ENCODE data around the gene NDUFAF3.
A peak's percentile ranks its signal among the peaks of the same experiment; 100 is the strongest.

The NDUFAF3 gene

DNA sequence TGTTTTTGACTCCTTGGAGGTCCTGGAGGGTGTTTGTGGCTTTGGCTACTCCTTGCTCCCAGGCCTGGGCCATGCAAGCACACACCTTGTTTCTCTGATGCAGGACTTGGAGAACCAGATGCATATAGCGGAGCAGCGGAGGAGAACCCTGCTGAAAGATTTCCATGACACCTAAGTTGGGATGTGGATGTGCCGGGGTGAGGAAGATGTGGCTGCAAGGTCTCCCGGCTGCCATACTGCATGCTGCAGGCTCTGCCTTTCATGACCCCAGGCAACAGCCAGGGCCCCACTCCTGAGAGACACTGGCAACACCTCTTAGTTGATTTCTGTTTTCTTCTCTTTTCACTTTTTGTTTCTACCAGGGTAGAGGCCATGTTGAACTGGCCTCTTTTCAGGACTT lies 38.8 kb upstream of the NDUFAF3 start:
- TF ChIP-seq POLR2AphosphoS5 (IDR thresholded peaks at IDR 0.05; ENCODE audit: low read depth): no peak
- DNase-seq (ENCODE audit: low read depth in 1 of 2, low spot score in 1 of 2): no peak
- H3K4me3 ChIP-seq (replicated peaks; ENCODE audit: insufficient read depth, low read length): no peak overlapping the region
- no peak overlapping the region for H3K27ac ChIP-seq (replicated peaks)
- H3K27me3 ChIP-seq (ENCODE audit: insufficient read depth, poor library complexity, severe bottlenecking): no peaks in the 10 kb centered on the region

DNA sequence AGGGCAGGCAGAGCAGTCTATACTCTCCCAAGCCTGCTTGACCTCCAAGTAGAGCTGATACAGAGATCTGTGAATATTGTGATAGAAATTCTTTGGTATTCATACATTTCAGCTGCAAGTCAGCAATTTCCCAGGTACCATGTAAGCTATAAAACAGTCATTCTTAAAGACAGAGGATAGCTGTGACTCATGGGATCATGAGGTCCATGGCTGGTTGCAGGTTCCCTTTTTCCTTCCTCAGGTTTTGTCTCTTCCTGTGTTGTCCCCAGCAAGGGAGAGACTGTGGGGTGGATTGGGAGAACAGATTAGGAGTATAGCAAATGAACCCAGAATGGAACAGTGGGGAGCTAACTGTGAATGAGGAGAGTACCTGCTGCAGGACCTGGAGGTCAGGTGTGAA lies 37.3 kb upstream of the NDUFAF3 start:
- Histone ChIP-seq H3K4me3 (replicated peaks; ENCODE audit: insufficient read depth, low read length) (no peak overlapping the region), H3K27me3 (ENCODE audit: insufficient read depth, poor library complexity, severe bottlenecking) (no peaks in the 10 kb centered on the region), H3K27ac (replicated peaks) (no peak overlapping the region)
- DNase-seq (ENCODE audit: low read depth in 1 of 2, low spot score in 1 of 2): no peak
- TF ChIP-seq, protein P1, sequence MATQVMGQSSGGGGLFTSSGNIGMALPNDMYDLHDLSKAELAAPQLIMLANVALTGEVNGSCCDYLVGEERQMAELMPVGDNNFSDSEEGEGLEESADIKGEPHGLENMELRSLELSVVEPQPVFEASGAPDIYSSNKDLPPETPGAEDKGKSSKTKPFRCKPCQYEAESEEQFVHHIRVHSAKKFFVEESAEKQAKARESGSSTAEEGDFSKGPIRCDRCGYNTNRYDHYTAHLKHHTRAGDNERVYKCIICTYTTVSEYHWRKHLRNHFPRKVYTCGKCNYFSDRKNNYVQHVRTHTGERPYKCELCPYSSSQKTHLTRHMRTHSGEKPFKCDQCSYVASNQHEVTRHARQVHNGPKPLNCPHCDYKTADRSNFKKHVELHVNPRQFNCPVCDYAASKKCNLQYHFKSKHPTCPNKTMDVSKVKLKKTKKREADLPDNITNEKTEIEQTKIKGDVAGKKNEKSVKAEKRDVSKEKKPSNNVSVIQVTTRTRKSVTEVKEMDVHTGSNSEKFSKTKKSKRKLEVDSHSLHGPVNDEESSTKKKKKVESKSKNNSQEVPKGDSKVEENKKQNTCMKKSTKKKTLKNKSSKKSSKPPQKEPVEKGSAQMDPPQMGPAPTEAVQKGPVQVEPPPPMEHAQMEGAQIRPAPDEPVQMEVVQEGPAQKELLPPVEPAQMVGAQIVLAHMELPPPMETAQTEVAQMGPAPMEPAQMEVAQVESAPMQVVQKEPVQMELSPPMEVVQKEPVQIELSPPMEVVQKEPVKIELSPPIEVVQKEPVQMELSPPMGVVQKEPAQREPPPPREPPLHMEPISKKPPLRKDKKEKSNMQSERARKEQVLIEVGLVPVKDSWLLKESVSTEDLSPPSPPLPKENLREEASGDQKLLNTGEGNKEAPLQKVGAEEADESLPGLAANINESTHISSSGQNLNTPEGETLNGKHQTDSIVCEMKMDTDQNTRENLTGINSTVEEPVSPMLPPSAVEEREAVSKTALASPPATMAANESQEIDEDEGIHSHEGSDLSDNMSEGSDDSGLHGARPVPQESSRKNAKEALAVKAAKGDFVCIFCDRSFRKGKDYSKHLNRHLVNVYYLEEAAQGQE (IDR thresholded peaks at IDR 0.05; ENCODE audit: insufficient replicate concordance, low read depth): no peak
- no peak for TF ChIP-seq POLR2AphosphoS5 (IDR thresholded peaks at IDR 0.05; ENCODE audit: low read depth)
- TF ChIP-seq, protein P2, sequence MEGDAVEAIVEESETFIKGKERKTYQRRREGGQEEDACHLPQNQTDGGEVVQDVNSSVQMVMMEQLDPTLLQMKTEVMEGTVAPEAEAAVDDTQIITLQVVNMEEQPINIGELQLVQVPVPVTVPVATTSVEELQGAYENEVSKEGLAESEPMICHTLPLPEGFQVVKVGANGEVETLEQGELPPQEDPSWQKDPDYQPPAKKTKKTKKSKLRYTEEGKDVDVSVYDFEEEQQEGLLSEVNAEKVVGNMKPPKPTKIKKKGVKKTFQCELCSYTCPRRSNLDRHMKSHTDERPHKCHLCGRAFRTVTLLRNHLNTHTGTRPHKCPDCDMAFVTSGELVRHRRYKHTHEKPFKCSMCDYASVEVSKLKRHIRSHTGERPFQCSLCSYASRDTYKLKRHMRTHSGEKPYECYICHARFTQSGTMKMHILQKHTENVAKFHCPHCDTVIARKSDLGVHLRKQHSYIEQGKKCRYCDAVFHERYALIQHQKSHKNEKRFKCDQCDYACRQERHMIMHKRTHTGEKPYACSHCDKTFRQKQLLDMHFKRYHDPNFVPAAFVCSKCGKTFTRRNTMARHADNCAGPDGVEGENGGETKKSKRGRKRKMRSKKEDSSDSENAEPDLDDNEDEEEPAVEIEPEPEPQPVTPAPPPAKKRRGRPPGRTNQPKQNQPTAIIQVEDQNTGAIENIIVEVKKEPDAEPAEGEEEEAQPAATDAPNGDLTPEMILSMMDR (IDR thresholded peaks at IDR 0.05; ENCODE audit: insufficient read depth, low read length): no peak
- TF ChIP-seq SPI1 (IDR thresholded peaks at IDR 0.05; ENCODE audit: borderline replicate concordance, low read depth): no peak
- no peak for TF ChIP-seq GABPA (IDR thresholded peaks at IDR 0.05; ENCODE audit: low read depth)

DNA sequence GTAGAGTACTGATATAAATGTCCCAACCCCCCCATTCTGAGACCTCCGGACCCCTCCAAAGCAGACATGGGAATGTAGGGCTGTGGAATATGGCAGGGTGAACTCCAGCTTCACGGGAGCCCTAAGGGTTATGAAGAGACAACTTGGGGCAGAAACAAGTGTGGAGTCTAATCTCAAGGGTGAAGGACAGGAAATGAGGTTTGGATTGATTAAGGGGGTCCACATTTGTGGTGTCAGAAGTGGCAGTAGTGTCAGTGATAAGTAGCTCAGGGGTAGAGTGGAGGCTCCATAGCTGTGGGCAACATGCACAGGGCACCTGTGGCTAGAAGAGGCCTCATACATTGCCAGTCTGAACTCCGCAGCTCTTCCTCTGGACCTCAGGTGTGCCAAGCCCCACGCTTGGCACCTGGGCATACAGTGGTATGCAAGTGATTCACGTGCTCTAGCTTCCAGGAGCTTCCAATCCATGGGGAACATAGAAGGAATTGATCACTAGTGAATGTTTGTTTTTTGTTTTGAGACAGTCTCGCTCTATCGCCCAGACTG lies 36.0 kb upstream of the NDUFAF3 start:
- no peak overlapping the region for H3K27ac ChIP-seq (replicated peaks)
- no peak overlapping the region for H3K4me3 ChIP-seq (replicated peaks; ENCODE audit: insufficient read depth, low read length)
- no peaks in the 10 kb centered on the region for H3K27me3 ChIP-seq (ENCODE audit: insufficient read depth, poor library complexity, severe bottlenecking)
- no peak for DNase-seq (ENCODE audit: low read depth in 1 of 2, low spot score in 1 of 2)
- TF ChIP-seq SPI1 (IDR thresholded peaks at IDR 0.05; ENCODE audit: borderline replicate concordance, low read depth) (no peak), POLR2AphosphoS5 (IDR thresholded peaks at IDR 0.05; ENCODE audit: low read depth) (no peak)
- TF ChIP-seq, protein P1 (IDR thresholded peaks at IDR 0.05; ENCODE audit: insufficient replicate concordance, low read depth): no peak

DNA sequence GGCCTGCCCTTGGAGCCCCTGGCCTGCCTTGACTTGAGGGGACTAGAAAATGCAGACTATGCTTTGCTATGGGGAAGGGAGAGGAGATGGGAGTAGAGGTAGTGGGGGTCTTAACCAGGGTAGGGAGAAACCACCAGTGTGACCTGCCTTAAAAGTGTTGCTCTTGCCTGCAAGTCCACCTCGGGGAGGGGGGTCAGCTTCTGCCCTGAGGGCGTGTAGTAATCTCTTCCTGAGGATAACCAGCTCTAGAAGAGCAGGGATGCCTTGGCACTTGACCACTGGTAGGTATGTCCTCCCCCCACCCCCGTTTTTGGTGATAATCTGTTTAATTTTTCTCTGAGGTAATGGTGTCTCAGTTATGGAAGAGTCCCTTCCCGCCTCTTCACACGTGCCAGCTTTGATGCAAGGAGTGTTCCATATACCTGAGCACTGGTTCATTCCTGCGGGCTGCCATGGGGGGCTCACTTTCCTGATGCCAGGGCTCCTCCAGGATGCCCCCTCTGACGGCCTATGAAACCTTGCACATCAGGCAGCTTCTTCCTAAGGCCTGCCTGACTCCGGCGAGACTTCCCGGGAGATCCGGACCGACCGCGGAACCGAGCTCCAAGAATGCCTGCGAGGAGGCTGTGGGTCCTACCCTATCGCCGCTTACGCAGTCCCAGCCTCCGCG lies 32.7 kb upstream of the NDUFAF3 start:
- no peak for DNase-seq (ENCODE audit: low read depth in 1 of 2, low spot score in 1 of 2)
- peak overlapping the region; percentile 68 for H3K4me3 ChIP-seq (replicated peaks; ENCODE audit: insufficient read depth, low read length)
- peak overlapping the region; percentile 74 for H3K27ac ChIP-seq (replicated peaks)
- H3K27me3 ChIP-seq (ENCODE audit: insufficient read depth, poor library complexity, severe bottlenecking): no peaks in the 10 kb centered on the region
- TF ChIP-seq SPI1 (IDR thresholded peaks at IDR 0.05; ENCODE audit: borderline replicate concordance, low read depth): no peak
- TF ChIP-seq, protein P1 (IDR thresholded peaks at IDR 0.05; ENCODE audit: insufficient replicate concordance, low read depth): no peak
- no peak for TF ChIP-seq POLR2AphosphoS5 (IDR thresholded peaks at IDR 0.05; ENCODE audit: low read depth)
- TF ChIP-seq GABPA (IDR thresholded peaks at IDR 0.05; ENCODE audit: low read depth): no peak
- TF ChIP-seq, protein P2 (IDR thresholded peaks at IDR 0.05; ENCODE audit: insufficient read depth, low read length): no peak
